Esophagus squamous epithelium (tissue), 5 donors: ENCODE data around the gene UBQLN4. TPM values are rescaled to one million over a fixed set of nuclear protein-coding genes. Genes with fewer than 3 reads are reported as not detected.

ENCODE experiments used
- DNase-seq: peaks from one replicate; lab custom pipeline; 2025; lab: John Stamatoyannopoulos, UW
- H3K27ac ChIP-seq, 4 donors: fragments of 200-600 bp; sonication (generic); one replicate each; pipeline ENCODE4 v1.5.1; 2016 to 2019; ENCODE audit warnings: mild to moderate bottlenecking in 1 of 4
- H3K27me3 ChIP-seq, 4 donors: fragments of 200-600 bp; sonication (generic); 1 replicate in 3 of 4; 2 replicates in 1 of 4; pipeline versions ENCODE4 v1.5.1 to v1.6.0; 2017 to 2021; ENCODE audit warnings: antibody characterized with exemption in 1 of 4
- H3K36me3 ChIP-seq, 3 donors: fragments of 200-600 bp; sonication (generic); one replicate each; pipeline ENCODE4 v1.5.1; 2016 to 2019
- H3K4me1 ChIP-seq, 3 donors: fragments of 200-600 bp; sonication (generic); one replicate each; pipeline ENCODE4 v1.5.1; 2017 to 2019
- H3K4me3 ChIP-seq, 4 donors: fragments of 200-600 bp; sonication (generic); 1 replicate in 3 of 4; 2 replicates in 1 of 4; pipeline ENCODE4 v1.5.1; 2016 to 2019; ENCODE audit warnings: mild to moderate bottlenecking in 2 of 4, moderate library complexity in 1 of 4
- H3K9me3 ChIP-seq, 3 donors: fragments of 200-600 bp; sonication (generic); one replicate each; pipeline ENCODE4 v1.5.1; 2016 to 2019
- CTCF ChIP-seq, 6 experiments: fragments of 450-650 bp in 4 of 6; fragments of 200-600 bp in 2 of 6; sonication (generic) in 2 of 6; IDR thresholded peaks; one replicate each; pipeline ENCODE4 v1.5.1; 2016 to 2019; ENCODE audit warnings: antibody characterized with exemption in 6 of 6, mild to moderate bottlenecking in 4 of 6, moderate library complexity in 4 of 6
- POLR2A ChIP-seq, 4 donors: fragments of 450-650 bp; IDR thresholded peaks; one replicate each; pipeline ENCODE4 v1.6.1; 2017; ENCODE audit warnings: antibody characterized with exemption in 4 of 4, mild to moderate bottlenecking in 4 of 4, moderate library complexity in 3 of 4
- WGBS, 2 donors: methylation state at CpG; one replicate each; pipeline ENCODE4 v1.1.5; 2018; 5-methylcytosine and 5-hydroxymethylcytosine counted together
- intact Hi-C: fragments of 100-400 bp; cut with DNase I; formaldehyde crosslinking; loops from one replicate; pipeline ENCODE4 v1.15.0; 2022
- total RNA-seq, 4 donors: library from RNA; depleted of rRNA; stranded (reverse); fragments of >200 nt; gene quantifications; one replicate each; pipeline ENCODE4 v1.1.0, GENCODE V29; 2016
- donor health status: DM: yes; HTN: yes; CAD: no.

Gene UBQLN4
- total RNA-seq, 4 donors from 2014 or later = 19.7 to 32.7 (median 25.5) TPM

GRCh38 chr1:156062189-156062588 is 8.6 kb upstream of the UBQLN4 start:
- peaks cover 0 to 30% (median 0%) of the 10 kb centered on the region in 3 donors for H3K36me3 ChIP-seq
- intact Hi-C loops = no loop called here
- no peaks in the 10 kb centered on the region for H3K27me3 ChIP-seq
- peaks cover 0 to 52% (median 0%) of the 10 kb centered on the region in 3 donors for H3K4me1 ChIP-seq
- TF ChIP-seq CTCF (IDR thresholded peaks at IDR 0.05) (no peak), POLR2A (IDR thresholded peaks at IDR 0.05) (no peak)
- H3K27ac ChIP-seq = peak overlapping the region; percentile 83 to 93 (median 90)
- DNase-seq = no peak
- no peaks in the 10 kb centered on the region for H3K9me3 ChIP-seq
- H3K4me3 ChIP-seq = peak overlapping the region; percentile 43 to 63 (median 51)
- WGBS, 2 donors = 48 to 71% methylated on average over 2 to 3 of the region's 3 CpGs

- WGBS, 2 donors = 15 to 47% methylated on average over 8 to 11 of the region's 11 CpGs
Observed at GRCh38 chr1:156060937-156061636, 7.5 kb upstream of the UBQLN4 start, which contains the start of gene RAB25. Gene RAB25 (plus strand): TSS chr1:156061160. CDS start chr1:156061401, 241 bp downstream.

GRCh38 chr1:156056326-156056849 is 2.8 kb upstream of the UBQLN4 start:
- 88 to 90% methylated on average over 1 of the region's 1 CpG for WGBS, 2 donors
- TF ChIP-seq POLR2A (IDR thresholded peaks at IDR 0.05) (no peak), CTCF (IDR thresholded peaks at IDR 0.05) (no peak)

More at GRCh38 chr1:156060937-156061636, 7.5 kb upstream of the UBQLN4 start, which contains the start of gene RAB25:
- Histone ChIP-seq H3K27ac (peak within 1 kb of the TSS; percentile 83 to 93 (median 90)), H3K4me1 (peaks cover 0 to 59% (median under 1%) of the 10 kb centered on the region in 3 donors), H3K27me3 (no peaks in the 10 kb centered on the region), H3K9me3 (no peaks in the 10 kb centered on the region), H3K36me3 (peaks cover 0 to 27% (median 0%) of the 10 kb centered on the region in 3 donors), H3K4me3 (peak within 1 kb of the TSS; percentile 43 to 63 (median 51))
- no peak for DNase-seq
- intact Hi-C loops = no loop called here
- TF ChIP-seq POLR2A (IDR thresholded peaks at IDR 0.05) (peak in 2 of 4 donors; percentile 43 to 73), CTCF (IDR thresholded peaks at IDR 0.05) (no peak)

GRCh38 chr1:156055281-156056048 is 1.9 kb upstream of the UBQLN4 start:
- intact Hi-C loops = loop anchor here (10.0 kb wide), 1 partner anchor 121 kb away; the partner anchor contains the start of gene KHDC4
- Histone ChIP-seq H3K27me3 (no peaks in the 10 kb centered on the region), H3K27ac (peak overlapping the region; percentile 95 to 98 (median 96)), H3K9me3 (no peaks in the 10 kb centered on the region), H3K4me1 (peaks cover 0 to 48% (median 11%) of the 10 kb centered on the region in 3 donors), H3K4me3 (peak overlapping the region; percentile 84 to 95 (median 88)), H3K36me3 (peaks cover 0 to 16% (median 0%) of the 10 kb centered on the region in 3 donors)
- no peak for DNase-seq
- 45 to 65% methylated on average over 5 to 7 of the region's 17 CpGs for WGBS, 2 donors
- no peak for TF ChIP-seq POLR2A (IDR thresholded peaks at IDR 0.05)
- no peak for TF ChIP-seq CTCF (IDR thresholded peaks at IDR 0.05)

More at GRCh38 chr1:156056326-156056849, 2.8 kb upstream of the UBQLN4 start:
- no peak for DNase-seq
- intact Hi-C loops = loop anchor here (10.0 kb wide), 1 partner anchor 122 kb away; the partner anchor contains the start of gene KHDC4
- H3K9me3 ChIP-seq = no peaks in the 10 kb centered on the region
- H3K36me3 ChIP-seq = peaks cover 0 to 8% (median 0%) of the 10 kb centered on the region in 3 donors
- H3K4me1 ChIP-seq = peaks cover 0 to 51% (median 11%) of the 10 kb centered on the region in 3 donors
- H3K27me3 ChIP-seq = no peaks in the 10 kb centered on the region
- no peak overlapping the region for H3K4me3 ChIP-seq
- H3K27ac ChIP-seq = no peak overlapping the region
